Hematopoietic multipotent progenitor cell treated with erythropoietin and hydrocortisone succinate and interleukin-3 and kit ligand, for 6 days (in vitro differentiated cells): Measurements from ENCODE around the gene SVOP.
A peak's percentile ranks its signal among the peaks of the same experiment; 100 is the strongest.

Experiments used
- DNase-seq: peaks from one replicate; pipeline ENCODE4 v3.0.0-alpha.2; 2015

Gene SVOP

DNA sequence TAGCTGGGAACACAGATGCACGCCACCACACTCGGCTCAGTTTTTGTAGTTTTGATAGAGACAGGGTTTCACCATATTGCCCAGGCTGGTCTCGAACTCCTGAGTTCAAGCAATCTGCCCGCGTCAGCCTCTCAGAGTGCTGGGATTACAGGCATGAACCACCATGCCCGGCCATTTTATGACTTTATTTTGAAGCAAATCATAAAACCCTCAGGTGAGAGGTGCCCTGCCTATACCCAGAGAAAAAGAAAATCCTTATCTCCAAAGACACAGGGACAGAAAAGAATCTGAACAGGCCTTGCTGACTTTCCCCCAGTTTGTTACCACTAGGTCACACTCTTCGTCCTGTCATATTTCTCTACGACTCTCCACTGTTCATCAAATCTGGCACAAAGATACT lies 92.2 kb downstream of the SVOP start:
- DNase-seq, result no peak

DNA sequence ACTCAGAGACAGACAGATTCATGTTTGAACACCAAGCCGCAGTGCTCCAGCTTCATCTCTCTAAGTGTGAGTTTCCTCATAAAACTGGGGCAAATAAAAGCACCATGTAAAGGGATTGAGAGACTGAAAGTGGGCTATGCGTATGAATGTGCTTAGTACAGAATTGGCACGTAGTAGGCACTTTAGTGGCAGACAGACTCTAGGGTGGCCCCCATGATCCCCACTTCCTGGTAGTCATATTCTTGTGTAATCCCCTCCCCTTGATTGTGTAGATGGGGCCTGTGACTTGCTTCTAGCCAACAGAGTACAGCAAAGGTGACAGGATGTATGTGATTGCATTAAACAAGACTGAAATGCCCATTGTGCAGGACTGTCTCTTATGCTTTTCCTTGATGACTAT lies 98.0 kb downstream of the SVOP start:
- DNase-seq, result no peak

DNA sequence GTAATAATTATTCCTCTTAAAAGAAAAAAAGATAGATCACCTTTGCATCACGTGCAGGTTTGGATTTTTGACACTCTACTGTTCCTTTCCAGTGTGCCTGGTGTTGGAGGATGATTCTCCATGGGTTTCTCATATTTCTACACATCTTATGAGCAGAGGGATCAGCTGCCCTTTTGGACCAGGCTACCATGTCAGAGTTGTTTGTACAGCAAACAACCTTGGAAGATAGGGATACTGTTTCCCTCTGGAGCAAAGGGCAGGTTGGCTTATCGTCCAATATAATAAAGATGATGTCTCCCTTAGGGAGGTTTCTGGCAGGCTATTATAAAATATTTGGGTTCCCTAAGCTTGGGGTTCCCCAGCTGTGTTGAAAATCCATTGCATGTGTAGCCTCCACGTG lies 98.9 kb downstream of the SVOP start:
- no peak for DNase-seq

DNA sequence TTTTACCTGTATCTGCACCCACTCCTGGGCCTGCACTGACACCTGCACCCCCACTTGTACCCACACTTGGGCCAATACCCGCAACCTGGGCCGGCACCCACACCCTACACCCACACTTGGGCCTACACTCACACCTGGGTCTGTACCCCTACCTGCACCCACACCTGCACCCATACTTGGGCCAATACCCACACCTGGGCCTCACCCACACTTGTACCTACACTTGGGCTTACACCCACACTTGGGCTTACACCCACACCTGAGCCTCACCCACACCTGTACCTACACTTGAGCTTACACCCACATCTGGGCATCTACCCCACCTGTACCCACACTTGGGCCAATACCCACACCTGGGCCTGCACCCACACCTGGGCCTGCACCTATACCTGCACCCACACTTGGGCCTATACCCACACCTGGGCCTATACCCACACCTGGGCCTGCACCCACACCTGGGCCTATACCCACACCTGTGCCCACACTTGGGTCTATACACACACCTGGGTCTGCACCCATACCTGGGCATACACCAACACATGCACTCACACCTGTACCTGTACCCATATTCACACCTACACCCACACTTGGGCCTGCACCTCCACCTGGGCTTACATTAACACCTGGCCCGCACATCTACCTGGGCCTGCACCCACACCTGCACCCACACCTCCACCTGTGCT lies 101.8 kb downstream of the SVOP start:
- no peak for DNase-seq

DNA sequence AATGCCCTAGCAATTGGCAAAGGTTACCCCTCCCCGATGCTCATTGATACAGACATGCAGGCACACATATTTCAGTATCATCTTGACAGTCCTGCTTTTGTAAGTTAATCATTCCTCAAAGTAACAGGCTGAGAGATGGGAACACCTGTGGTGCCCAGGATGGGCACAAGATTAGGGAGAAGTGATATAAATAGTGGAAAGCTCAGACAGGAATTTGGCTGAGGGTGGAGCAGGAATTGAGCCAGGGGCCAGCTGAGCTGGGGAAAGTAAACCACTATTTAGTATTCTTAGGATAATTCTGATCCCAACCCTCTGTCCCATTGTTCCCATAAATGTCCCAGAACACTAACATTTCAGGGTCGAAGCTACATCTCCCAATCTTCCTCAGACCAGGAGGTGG lies 102.7 kb downstream of the SVOP start:
- DNase-seq, result no peak

DNA sequence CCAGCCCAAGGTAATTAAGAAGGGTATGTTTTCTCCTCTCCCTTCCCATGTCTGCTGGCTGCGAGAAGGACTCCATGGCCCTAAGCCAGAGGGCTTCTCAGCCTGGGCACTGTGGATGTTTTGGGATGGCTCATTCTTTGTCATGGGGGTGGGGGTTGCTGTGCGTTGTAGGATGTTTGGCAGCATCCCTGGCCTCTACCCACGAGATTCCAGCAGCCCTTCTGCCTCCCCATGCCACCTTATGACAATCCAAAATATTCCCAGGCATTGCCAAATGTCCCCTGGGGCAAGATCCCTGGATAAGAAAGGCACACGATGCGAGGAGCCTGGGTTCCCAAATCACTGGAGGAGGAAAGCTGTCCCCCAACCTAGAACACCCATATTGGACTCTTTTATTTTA lies 104.5 kb downstream of the SVOP start:
- DNase-seq, result no peak

DNA sequence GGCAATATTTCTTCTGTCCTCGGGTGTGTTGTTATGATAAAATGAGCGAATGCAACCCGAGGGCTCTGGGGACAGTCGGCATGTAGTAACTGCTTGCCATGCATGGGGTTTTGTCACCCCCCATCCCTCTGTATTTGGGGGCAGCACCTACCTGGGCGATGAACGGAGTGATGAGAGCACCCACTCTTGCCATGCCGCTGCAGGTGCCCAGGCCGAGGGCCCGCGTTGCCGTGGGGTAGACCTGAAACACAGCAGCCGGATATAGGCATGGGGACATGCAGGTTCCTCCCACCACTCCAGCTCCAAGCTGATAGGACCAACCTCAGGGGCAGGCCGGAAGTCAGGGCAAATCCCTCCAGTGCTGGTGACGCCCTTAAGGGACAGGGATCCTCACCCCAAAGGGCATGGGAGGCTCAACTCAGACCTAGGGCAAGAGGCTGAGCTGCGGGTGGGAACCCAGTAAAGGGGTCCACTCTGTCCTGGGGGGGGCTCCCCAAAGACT lies 105.2 kb downstream of the SVOP start:
- no peak for DNase-seq

DNA sequence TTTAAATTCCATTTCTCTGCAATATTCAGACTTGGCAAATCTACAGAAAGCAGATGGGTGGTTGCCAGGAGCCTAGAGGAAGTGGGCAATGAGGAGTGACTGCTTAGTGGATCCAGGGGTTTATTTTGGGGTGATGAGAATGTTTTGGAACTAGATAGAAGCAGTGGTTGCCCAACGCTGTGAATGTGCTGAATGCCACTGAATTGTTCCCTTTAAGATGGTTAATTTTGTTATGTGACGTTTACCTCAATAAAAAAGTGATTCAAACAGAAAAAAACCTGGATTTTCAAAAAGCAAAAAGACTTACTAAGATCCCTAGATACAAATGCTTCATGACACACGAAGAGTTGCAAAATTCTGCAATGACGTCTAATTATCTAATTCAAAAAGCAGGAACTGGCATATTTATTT lies 106.7 kb downstream of the SVOP start:
- DNase-seq, result peak; percentile 31

DNA sequence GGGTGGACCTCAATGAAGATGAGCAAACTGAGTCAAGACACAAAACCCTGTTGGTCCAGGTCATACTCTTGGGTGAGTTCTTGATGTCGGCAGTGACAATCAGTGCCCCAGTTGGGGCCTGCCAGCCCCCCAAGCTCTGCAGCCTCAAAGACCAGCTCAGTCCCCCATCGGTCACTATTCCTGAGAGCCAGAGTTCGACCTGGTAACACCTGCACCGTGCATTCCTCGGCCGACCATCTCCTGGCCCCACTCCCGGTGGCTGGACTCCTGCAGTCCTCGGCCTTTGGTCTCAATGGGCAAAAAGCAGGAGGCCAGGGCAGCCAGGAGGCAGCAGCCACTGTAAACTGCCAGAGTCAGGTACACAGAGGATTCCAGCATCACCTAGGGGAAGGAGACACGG lies 108.5 kb downstream of the SVOP start:
- DNase-seq, result no peak

DNA sequence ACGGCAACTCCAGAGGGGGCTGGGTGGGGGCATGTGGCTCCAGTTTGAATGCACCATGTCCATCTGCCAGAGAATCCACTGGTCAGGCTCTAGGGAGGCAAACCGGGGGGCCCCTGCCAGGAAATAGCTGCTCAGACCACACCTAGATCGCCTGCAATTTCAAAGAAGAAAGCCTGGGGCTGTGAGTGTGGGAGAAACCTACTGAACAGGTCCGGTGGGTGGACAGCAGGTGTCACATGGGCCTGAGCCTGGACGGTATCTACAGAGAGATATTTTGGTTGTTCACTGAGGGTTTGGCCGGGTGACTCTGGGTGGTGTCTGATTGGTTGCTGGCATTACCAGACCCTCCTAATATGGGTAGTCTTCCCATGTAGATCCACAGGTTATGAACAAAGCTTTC lies 109.0 kb downstream of the SVOP start:
- no peak for DNase-seq

DNA sequence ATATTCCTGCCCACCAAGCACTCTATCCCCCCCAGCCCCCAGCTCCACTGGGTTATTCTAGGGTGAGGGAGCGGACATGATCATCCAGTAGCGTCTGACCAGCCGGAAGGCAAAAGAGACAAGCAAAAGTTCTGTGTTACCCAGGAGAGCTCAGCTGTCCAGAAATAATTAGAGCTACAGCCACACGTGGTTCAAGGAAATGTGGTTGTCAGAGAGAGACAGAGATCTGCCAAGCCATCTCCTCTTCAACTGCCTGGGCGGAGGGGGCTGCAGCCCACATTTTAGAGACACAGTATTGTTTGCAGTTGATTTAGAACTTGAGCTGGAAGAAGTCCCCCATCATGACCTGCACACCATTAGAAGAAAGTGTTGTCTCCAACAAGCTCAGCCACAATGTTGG lies 110.5 kb downstream of the SVOP start:
- no peak for DNase-seq

DNA sequence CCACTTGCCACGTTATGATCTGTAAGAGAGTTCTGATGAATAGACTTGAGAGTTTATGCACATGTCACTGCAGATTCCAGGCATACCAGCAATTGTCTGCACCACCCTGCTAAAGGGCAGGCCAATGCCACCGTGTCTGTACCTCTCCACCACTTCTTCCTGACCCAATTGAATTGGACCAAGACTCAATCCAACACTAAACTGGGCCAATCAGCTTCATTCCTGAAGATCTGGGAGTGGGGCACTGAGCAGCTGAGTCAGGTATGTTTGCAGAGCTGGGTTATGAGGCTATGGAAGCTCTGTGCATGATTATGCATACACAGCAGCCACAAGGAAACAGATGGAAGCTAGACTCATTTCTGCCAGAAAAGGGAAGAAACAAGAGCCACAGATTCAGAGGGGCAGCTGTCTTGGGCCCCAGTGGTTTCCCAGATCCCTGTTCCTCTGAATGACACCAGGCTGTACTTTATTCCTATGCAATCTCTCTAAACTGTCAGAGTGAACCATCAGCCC lies 113.0 kb downstream of the SVOP start:
- DNase-seq, result peak; percentile 40

DNA sequence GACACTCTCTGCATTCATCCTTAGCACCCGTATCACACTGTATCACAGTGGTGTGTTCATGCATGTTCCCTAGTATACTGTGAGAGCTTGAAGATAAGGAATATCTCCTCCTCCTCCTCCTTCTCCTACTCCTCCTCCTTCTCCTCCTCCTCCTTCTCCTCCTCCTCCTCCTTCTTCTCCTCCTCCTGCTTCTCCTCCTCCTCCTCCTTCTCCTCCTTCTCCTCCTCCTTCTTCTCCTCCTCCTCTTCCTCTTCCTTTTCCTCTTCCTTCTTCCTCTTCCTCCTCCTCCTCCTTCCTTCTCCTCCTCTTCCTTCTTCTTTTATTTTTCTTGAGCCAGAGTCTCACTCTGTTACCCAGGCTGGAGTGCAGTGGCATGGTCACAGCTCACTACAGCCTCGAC lies 113.9 kb downstream of the SVOP start:
- no peak for DNase-seq

DNA sequence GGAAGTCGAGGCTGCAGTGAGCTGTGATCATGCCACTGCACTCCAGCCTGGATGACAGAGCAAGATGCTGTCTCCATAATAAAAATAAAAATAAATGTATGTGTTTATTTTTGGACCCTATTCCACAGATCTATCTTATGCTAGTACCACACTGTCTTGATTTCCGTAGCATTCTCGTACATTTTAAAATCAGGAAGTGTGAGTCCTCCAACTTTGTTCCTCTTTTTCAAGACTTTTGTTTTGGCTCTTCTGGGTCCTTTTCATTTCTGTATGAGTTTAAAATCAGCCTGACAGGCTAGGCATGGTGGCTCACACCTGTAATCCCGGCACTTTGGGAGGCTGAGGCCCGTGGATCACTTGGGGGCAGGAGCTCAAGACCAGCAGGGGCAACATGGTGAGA lies 115.1 kb downstream of the SVOP start:
- DNase-seq, result peak; percentile 53

DNA sequence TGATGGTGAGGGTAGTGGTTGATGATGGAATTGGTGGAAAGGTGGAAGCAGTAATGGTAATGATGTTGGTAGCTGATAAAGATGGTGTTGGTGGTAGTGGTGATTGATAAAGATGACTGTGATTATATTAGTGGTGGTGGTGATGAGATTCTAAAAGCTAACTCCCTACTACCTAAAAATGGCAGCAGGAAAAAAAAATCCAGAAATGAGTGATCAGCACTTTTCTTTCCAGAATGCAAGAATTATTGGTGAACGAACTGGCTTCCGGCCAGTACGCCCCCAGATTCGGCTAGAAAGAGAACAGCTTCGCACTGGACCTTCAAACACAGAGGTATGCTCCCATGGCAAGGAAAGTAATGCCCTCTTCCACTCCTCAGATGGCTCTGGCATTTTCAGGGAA lies 121.7 kb downstream of the SVOP start:
- no peak for DNase-seq

DNA sequence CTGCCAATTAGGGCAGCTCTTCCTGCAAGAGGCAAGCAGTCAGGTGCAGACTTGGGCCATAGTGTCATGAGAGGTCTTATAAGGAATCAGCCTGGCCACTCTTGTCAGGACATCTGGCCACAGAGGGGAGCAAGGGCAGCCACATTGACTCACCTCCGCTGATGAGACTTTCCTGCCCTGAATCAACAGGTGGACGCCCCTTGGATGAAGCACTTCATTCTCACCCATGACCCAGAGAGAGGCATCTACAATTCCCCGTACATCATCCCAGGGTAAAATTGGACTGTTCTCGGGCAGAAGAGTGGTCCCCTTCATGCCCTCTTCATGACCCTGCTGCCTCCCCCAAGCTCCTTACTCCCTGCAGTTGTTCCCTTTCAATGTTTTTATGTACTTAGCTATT lies 124.1 kb downstream of the SVOP start:
- no peak for DNase-seq

DNA sequence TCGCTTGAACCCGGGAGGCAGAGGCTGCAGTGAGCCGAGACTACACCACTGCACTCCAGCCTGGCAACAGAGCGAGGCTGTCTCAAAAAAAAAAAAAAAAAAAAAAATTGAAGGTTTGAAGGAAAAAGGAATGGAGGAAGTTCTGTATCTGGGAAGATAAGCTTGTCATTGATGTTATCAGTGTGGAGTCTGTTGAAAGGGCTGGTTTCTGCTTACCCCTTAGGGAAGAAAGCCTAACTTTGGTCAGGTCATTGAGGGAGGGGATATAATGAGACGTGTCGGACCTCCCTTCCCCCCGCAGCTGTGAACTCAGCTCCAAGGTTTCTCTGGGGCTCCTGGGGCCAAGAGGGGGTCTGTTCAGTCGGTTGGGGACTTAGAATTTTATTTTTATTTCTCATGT lies 124.5 kb downstream of the SVOP start:
- peak; percentile 10 for DNase-seq

DNA sequence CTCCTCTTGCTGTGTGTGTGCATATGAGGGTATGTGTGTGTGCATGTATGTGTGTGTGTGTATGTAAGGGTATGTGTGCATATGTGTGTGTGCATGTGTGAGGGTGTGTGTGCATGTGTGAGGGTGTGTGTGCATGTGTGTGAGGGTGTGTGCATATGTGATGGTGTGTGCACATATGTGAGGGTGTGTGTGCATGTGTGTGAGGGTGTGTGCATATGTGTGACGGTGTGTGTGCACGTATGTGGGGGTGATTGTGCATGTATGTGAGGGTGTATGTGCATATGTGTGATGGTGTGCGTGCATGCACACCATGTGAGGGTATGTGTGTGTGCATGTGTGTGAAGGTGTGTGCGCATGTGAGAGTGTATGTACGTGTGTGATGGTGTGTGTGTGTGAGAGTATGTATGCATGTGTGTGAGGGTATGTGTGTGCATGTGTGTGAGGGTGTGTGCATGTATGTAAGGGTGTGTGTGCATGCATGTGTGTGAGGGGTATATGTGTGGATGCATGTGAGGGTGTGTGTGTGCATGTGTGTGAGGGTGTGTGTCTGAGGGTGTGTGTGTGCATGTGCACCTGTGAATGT lies 125.6 kb downstream of the SVOP start:
- DNase-seq, result no peak

DNA sequence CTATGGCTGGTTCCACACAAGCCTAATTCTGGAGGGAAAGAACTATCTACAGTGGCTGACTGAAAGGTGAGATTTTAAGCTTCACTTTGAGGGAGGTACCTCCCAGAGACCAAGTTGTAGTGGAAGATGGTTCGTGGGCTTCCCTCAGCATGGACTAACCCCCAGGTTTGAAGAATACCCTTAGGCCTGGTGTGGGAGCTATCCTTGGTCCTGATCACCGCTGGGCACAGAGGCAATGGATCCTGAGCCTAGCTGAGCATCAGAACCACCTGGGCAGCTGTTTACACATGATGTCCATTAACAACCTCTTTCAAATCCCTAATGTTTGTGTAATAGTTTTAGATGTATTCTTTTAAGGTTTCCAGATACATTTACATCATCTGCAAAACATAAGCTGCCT lies 130.7 kb downstream of the SVOP start:
- peak; percentile 57 for DNase-seq

DNA sequence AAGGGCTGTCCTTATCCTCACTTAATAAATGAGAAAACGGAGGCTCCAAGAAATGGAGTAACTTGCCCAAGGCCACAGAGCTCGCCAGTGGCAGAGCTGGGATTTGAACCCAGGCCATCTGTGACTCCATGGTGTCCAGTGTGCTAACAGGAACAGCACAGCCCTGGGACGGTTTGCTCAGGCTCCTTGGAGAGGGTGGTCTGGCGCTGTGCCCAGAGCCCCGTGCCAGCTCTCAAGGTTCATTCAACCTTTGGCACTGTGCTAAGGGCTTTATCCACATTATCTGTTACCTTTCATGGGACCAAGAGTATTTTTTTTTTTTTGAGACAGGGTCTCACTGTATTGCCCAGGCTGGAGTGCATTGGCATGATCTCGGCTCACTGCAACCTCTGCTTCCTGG lies 132.8 kb downstream of the SVOP start:
- no peak for DNase-seq

DNA sequence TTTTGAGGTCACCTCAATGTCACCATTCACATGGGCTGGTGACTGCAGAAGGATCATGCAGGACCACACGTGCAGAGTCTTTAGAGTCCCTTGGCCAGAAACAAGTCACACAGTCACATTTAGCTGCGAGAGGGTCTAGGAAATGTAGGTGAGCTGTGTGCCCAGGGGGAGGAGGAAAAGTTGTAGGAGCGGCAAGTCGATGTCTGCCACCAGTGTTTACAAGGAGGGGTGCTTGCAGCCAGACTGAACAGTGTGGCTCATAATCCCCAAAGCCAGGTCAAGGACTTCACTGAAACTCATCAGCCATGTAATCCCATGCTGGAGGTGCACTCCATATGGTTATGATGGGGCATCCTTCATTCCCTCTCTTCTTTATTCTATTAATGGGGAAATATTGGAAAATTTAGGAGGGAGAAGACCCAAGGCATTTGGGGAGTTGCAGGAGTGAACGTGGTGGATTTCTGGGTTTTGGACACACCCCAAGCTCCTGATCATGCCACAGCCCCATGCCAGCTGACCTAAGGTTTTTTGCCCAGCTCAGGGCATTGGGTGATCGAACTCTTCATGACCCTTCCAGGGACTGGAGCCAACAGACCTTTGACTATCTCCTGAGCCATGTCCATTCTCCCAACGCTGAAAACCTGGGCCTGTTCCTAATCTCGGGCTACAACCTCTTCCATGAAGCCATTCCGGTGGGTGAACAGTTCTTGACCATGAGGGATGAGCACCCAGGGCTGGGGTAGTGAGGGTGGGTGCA lies 133.8 kb downstream of the SVOP start:
- no peak for DNase-seq

DNA sequence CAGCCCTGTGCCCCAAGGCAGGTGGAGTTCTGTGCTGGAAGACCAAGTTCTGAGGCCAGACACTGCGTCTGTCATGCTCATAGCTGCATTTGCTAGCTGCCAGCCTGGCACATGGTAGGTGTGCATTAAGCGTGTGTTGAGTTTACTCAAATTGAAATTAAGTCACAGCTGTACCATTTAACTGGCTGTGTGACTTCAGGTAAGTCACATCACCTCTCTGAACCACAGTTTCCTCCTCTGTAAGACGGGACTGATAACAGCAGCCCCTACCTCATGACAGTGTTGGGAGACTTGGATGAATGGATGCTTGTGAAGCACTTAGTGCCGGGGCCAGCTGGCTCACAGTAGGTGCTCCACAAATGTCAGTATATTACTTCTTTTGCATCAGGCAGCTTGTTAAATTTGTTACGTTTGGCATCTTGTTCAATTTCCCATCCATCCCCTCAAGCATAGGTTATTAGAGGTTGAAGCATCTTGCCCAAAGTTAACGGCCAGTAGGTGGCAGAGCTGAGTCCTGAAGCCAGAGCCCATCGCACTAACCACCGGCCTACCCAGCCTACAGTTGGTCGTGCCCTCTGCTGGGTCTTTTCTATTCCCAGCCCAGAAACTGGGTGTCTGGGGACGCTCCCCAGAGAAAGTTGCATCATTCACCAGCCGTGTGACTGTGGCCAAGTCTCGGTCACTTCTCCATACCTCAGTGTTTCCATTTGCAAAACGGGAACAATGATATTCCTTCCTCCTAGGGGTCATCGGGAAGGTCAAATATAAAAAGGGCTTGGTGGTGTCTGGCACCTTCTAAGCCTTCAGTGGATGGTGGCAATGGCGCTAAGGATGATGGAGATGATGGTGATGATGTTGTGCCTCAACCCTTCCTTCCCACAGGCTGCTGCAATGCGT lies 136.5 kb downstream of the SVOP start:
- peak; percentile 81 for DNase-seq

DNA sequence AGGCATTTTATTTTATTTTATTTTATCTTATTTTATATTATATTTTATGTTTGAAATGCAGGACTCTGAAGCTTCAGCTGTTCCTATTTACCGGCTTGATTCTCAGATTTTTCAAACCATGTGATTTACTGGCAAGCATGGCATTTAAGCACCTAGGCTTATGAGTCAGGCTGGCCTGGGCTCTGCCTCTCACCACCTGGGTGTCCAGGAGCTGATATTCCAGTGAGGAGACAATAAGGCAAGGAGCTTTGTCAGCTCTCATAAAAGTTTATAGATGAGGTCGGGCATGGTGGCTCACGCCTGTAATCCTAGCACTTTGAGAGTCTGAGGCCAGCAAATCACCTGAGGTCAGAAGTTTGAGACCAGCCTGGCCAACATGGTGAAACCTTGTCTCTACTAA lies 138.9 kb downstream of the SVOP start:
- no peak for DNase-seq
